ENCODE results near the gene SLC9A8.
"Not testable (repeated sequence)": the region's sequence is repeated elsewhere in the genome, so short reads cannot be mapped to it uniquely, and the experiment has no call there.

SLC9A8 gene

DNA sequence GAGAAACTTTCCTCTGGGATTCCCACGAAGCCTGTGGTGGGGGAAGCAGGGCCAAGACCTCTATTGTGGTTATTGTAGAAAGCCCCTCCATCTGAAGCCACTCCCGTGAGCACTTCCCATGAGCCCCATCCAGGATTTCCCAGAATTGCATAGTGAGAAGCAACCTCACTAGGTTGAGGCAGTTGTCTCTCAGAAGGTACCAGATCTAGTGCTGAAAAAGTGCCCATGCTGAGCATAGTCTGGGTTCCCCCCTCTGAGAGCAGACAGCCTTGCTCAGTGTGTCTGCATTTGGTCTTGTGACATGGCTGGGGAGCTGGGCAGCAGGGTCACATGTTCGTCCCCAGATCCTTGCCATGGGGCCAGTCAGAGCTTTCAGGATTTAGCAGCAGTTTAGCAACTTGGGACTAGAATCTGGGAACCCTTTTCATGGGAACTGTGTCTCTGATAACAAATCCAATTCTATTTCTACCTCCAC lies 38.6 kb downstream of the SLC9A8 start:
- no peak for DNase-seq

DNA sequence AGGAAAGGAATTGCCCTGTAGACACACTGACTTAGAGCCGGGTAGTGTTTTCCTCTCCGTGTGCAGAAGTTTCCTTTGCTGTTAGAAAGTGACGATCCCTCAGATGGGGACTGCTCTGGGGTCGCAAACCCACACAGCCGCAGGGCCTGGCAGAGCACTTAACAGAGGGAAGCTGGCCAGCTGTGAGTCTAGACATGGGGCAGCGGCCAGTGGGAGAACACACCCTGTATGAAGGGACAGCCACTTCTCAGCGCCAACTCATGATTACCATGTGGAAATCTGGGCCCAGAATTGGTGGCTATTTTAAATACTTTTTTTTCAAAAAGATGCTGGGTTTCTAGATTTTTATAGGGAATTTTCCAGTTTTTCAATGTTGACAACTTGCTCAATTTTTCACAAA lies 39.4 kb downstream of the SLC9A8 start:
- DNase-seq = no peak

DNA sequence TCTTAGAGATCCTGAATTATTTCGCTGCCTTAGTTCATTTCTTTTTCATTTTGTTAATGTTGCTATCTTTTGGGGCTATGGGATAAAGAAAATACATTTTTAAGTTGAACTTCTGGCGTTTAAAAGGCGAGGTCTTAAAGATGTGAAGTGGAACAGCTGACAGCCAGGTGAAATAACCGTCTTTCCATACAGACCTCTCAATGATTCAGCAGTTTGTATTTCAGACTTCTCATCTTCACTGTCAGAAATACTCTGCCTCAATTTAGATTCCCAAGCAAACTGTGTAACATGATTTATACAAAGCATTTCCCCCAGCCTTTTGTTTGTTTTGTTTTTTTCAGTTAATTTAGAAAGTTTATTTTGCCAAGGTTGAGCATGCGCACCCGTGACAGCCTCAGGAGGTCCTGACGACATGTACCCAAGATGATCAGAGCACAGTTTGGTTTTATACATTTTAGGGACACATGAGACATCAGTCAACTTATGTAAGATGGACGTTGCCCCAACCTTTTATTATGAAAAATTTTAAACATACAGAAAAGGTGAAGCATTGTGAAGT lies 40.0 kb downstream of the SLC9A8 start:
- no peak for DNase-seq

DNA sequence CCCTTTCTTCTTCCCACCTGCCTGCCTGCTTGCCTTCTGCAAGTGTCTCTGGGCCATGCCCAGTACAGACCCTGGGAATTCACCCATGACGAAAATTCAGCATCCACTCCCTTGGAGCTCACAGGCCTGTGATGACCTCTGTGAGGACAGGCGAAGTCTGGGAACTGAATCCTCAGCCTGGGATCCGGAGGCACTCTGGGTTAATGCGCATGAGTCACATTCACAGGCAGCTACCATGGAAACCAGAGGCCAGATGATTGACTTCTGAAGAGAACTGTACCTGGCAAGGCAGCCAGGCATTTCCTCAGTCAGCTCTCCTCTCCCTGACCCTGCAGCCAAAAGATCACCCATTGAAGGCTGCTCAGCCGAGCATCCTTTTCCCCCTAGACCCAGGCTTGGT lies 41.0 kb downstream of the SLC9A8 start:
- peak in 1 of 2 experiments; percentile 20 for DNase-seq

- DNase-seq = peak in 1 of 2 experiments; percentile 60
These were observed 41.7 kb downstream of the SLC9A8 start for GRCh38 chr20:49854190-49854875.

DNA sequence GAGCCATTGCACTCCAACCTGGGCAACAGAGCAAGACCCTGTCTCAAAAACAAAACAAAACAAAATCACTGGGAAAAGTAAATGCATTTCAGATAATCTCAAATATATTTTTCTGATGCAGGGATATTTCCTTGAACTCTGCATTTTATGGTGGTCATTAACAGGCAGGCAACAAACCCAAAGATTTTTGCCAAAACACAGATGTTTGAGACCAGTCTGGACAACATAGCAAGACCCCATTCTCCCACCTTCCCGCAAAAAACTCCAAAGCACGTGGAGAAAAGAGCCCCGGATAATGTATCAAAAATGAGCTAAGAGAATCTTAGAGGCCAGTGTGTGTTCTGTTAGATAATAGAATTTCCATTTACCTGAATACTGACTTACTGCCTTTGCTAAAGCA lies 44.3 kb downstream of the SLC9A8 start:
- DNase-seq = no peak

- DNase-seq = no peak
These were observed 45.5 kb downstream of the SLC9A8 start for GRCh38 chr20:49858076-49858585.

DNA sequence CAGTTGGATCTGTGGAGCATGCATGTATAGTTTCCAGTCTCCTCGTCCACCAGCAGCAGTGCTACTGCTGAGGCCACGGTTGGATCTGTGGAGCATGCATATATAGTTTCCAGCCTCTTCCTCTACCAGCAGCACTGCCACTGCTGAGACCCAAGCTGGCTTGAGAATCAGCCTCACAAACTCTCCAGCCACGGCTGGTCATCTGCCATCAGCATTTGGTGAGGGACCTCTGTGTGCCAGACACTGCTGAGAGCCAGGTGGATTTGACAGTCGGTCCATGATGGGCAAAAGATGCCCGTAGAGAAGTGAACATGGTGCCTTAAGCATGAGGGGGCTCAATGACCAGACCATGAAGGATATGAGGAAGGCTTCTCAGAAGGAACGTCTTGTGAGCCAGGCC lies 46.4 kb downstream of the SLC9A8 start:
- no peak for DNase-seq

DNA sequence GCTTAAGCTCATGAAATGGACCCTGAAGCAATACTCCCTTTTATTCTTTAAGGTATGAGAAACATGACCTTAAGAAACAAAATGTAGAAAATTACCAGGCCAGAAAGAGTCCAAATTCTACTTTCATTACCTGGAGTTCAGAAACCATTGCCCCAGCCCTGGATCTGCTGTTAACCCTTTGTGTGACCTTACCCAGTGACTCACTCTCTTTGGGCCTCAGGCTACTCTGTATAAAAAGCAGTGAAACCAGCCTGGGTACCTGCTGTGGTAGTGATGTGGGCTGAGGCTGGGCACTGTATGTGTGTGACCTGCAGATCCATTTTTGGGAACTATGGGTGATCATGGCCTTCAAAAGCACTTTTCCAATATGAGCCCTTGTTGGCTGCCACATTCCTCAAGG lies 47.2 kb downstream of the SLC9A8 start:
- DNase-seq = no peak

- DNase-seq = not testable (repeated sequence)
These were observed 48.6 kb downstream of the SLC9A8 start for GRCh38 chr20:49861232-49861631.

- no peak for DNase-seq
These were observed 50.1 kb downstream of the SLC9A8 start for GRCh38 chr20:49862607-49863200.

GRCh38 chr20:49863666-49864065 lies 51.0 kb downstream of the SLC9A8 start:
- DNase-seq = peak in 1 of 2 experiments; percentile 34

- DNase-seq = no peak
These were observed 52.9 kb downstream of the SLC9A8 start for GRCh38 chr20:49865559-49865958.

DNA sequence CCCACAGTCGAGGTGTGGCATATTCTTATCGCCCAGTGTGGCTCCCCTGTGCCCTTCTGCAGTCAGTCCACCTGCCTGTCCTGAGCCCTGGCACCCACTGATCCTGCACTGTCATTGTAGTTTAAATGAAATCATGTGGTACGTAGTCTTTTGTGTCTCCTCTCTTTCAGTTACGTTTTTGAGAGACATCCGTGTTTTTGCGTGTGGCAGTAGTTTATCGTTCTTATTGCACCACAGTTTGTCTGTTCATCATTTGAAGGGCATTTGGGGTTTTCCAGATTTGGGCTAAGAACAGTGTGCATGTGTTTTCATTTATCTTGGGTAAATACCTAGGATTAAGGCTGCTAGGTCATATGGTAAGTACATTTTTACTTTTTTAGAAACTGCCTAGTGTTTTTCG lies 53.4 kb downstream of the SLC9A8 start:
- DNase-seq = no peak

GRCh38 chr20:49867453-49868215 lies 55.0 kb downstream of the SLC9A8 start:
- no peak for DNase-seq

DNA sequence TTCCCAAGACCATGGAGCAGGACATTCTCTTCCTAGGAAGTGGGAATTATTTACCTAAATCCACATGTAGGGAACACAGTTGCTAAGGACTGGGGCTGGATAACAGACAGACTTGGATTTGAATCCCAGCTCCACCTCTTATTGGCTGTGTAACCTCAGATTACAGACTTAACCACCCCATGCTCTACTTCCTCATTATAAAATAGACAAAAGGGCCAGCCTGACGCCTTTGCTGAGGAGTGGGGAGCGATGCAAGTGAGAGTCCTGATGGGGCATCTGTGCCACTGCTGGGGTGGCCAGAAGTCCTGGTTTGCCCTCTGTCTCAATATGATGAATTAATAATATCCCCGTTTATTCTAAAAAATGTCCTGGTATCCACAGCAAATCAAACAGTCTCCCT lies 55.9 kb downstream of the SLC9A8 start:
- no peak for DNase-seq

DNA sequence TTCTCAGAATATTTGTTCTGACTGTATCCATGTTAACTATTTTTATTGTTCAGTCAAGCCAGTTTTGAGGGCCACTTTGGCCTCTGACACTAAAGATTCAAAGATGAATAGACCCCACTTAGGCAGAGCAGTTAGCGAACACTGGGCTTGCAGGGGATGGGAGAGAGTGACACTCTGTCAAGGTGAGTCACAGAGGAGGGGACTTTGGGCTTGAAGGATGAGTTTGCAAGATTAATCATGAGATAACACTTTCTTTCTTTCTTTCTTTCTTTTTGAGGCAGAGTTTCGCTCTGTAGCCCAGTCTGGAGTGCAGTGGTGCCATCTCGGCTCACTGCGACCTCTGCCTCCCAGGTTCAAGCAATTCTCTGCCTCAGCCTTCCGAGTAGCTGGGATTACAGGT lies 56.3 kb downstream of the SLC9A8 start:
- no peak for DNase-seq

DNA sequence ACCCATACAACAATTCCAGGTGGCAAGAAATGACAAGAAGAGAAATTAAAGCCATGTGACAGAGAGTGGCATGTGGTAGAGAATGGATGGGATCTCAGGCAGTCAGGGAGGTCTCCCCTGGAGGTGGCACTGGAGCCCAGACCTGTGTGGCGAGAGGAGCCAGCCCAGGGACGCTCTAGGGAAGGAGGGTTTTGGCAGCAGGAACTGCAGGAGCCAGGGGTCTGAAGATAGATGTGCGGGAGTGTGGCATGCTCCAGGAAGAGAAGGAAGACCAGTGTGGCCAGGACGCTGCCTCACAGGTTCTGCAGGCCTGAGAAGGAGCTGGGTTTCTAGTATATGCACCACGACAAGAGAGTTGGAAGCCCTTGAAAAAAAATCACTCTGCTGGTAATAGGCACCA lies 57.6 kb downstream of the SLC9A8 start:
- no peak for DNase-seq

GRCh38 chr20:49871391-49871948 lies 58.8 kb downstream of the SLC9A8 start:
- DNase-seq = no peak

DNA sequence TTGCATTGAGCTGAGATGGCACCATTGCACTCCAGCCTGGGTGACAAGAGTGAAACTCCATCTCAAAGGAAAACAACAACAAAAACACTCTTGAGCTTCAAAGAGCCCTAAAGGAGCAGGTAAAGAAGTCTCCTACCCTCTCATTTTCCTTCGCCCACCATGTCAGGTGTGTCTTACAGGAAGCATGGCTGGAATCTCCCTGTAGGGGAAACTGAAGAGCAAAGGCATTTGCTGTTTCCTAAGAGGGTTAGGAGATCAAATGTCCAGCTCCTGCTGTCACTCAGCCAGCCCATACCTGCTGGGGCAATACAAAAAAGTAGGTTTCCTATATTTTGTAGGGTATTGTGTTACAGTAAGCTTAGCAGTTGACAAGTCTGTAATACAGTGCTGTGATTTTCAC lies 59.4 kb downstream of the SLC9A8 start:
- peak in 1 of 2 experiments; percentile 12 for DNase-seq

GRCh38 chr20:49874696-49875095 lies 62.1 kb downstream of the SLC9A8 start:
- DNase-seq = no peak

DNA sequence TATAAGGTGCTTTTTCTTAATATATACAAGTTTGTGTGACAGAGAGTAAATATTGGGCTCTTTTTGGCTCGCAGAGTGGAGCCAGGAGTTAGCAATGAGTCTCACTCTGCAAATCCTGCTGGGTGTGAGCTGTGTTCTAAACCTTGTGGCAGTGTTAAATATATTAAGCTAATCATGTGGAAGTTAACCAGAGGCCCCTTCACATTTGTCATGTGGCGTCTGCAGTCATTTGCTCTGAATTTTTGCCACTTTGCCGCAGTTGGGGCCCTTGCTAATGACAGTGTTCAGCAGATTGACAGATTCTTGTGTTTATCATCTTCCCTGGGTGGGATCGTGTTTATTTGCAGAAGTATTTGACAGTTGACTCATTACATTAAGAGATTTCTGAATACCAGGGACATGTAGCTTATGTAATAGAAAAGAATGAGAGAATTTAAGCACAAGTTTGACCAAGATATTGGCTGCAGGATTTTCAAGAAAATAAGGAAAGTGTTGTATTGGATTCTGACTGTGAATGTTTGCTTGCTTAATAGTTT lies 64.8 kb downstream of the SLC9A8 start:
- DNase-seq = no peak

DNA sequence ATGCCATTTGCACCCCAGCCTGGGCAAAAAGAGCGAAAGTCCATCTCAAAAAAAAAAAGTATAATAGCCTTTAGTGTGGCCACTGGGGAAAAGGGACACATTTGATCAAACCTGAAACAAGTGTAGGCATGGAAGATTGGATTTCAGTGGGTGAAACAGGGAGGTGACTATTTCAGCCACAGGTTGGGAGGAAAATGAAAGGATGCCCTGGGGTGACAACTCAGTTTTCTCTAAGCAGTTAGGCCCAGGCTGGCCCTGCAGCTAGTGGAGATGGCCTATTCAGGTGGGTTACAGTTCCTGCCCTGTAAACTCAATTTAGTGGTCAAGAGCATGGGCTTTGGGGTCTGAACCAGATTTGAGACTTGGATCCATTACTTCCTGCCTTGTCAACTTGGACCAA lies 66.3 kb downstream of the SLC9A8 start:
- DNase-seq = no peak

Measured in NCI-H524 (cell line).